Measurements from ENCODE around the gene FBXW7.

Gene FBXW7

DNA sequence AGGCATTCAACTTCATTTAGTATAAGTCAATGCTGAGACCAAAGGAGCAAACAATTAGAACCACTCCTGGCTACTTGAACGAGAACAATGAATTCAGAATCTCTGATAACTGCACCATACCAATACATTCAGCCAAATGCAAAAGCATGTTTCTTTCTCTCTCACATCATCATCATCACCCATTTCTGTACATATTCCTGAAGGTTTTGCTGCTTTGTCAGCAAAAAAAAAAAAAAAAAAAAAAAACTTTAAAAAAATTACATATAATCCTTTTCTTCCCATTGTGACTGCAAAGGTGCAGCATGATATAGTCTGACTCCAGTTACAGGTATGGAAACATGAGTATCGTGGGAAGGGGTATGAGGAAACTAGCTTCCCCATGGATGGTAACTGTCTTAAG lies 35.6 kb downstream of the FBXW7 start:
- H3K4me1 ChIP-seq, result peaks cover 0 to 42% (median 24%) of the 10 kb centered on the region in 10 experiments; a peak in 12 of 20 replicates
- no peak overlapping the region for H3K27ac ChIP-seq
- H4K20me1 ChIP-seq, result peaks cover 0 to 98% (median 46%) of the 10 kb centered on the region in 11 experiments; a peak in 18 of 22 replicates

DNA sequence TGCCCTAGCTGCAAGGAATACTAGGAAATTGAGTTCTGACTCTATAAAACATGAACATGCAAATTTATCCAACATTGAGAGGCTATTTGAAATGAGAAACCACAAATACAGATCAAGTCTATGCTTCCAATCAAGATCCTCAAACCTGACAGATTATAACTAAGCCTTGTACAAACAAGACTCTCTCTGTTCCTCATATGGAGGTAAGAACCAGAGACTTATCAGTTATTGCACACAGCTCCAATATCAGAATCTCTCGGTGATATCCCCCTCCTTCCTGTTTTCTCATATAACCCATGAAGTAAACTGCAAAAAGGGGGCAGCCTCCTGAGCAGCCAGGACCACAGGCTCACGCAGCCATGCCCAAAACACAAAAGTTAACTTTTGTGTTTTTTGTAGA lies 36.5 kb downstream of the FBXW7 start:
- no peak overlapping the region for H3K27ac ChIP-seq
- peaks cover 0 to 42% (median 24%) of the 10 kb centered on the region in 10 experiments; a peak in 12 of 20 replicates for H3K4me1 ChIP-seq
- peaks cover 0 to 14% (median 0%) of the 10 kb centered on the region in 11 experiments; a peak in 4 of 22 replicates for H3K9me3 ChIP-seq (replicated peaks in 1 of 11)
- H3K4me2 ChIP-seq, result peak overlapping the region in 4 of 11 experiments; percentile 3 to 14 (median 8); a peak in 4 of 22 replicates
- H3K27me3 ChIP-seq, result no peaks in the 10 kb centered on the region
- no peak for TF ChIP-seq Cebpa-rat (IDR thresholded peaks at IDR 0.05)
- H4K20me1 ChIP-seq, result peaks cover 0 to 98% (median 42%) of the 10 kb centered on the region in 11 experiments; a peak in 18 of 22 replicates
- H3K4me3 ChIP-seq, result no peak overlapping the region
- H3K9ac ChIP-seq, result no peak overlapping the region
- H3K36me3 ChIP-seq, result peaks cover 0 to 21% (median 15%) of the 10 kb centered on the region in 11 experiments; a peak in 14 of 22 replicates

More for the DNA sequence above, 35.6 kb downstream of the FBXW7 start:
- Histone ChIP-seq H3K9me3 (replicated peaks in 1 of 11) (peaks cover 0 to 14% (median 0%) of the 10 kb centered on the region in 11 experiments; a peak in 4 of 22 replicates), H3K9ac (no peak overlapping the region), H3K4me3 (no peak overlapping the region), H3K36me3 (peaks cover 0 to 16% (median 8%) of the 10 kb centered on the region in 11 experiments; a peak in 11 of 22 replicates), H3K4me2 (peak overlapping the region in 3 of 11 experiments; percentile 1 to 62 (median 38); a peak in 3 of 22 replicates), H3K27me3 (no peaks in the 10 kb centered on the region)
- no peak for TF ChIP-seq Cebpa-rat (IDR thresholded peaks at IDR 0.05)

DNA sequence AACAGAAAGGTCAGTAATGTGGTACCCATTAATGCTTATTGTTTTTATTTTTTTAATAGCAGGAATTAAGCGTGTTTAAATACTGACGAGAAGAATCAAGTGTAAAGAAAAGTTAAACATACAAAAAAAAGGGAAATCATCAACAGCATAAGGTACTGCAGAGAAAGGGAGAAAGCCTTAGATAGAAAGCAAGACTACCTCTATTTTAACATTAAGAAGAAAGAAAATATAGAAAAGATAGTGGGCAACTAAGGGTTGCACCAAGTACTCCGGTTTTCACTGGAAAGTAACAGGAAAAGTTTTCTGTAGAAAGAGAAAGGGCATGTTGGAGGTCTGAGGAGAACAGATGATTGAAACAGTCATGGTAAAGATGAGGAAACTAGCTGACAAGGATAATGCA lies 41.9 kb downstream of the FBXW7 start:
- Histone ChIP-seq H3K4me1 (peaks cover 0 to 24% (median 2%) of the 10 kb centered on the region in 10 experiments; a peak in 8 of 20 replicates), H3K9ac (no peak overlapping the region), H3K36me3 (peaks cover 0 to 43% (median 27%) of the 10 kb centered on the region in 11 experiments; a peak in 19 of 22 replicates), H4K20me1 (peaks cover 3 to 100% (median 49%) of the 10 kb centered on the region in 11 experiments; a peak in 15 of 22 replicates), H3K27ac (no peak overlapping the region), H3K4me3 (no peak overlapping the region), H3K9me3 (replicated peaks in 1 of 11) (peaks cover 0 to 14% (median 0%) of the 10 kb centered on the region in 11 experiments; a peak in 4 of 22 replicates), H3K27me3 (no peaks in the 10 kb centered on the region), H3K4me2 (no peak overlapping the region)
- TF ChIP-seq Cebpa-rat (IDR thresholded peaks at IDR 0.05), result no peak

DNA sequence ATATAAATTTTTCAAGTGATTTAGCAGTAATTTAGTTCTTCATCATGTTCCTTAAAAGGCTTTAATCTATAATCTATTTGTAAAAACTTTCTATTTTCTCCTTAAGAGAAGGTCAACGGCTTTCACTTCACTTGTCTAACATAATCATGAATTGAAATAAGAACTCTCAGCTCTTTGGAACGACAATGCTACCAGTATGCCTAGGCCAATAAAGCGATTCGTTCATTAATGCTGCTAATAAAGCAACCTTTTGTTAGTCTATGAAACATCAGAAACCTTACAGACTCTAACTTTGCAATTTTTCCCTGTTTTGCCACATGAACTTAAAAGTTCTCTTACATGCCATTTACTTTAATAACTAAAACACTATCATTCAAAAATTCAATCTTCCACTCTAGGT lies 47.6 kb downstream of the FBXW7 start:
- Histone ChIP-seq H3K4me3 (no peak overlapping the region), H3K4me2 (no peak overlapping the region), H3K4me1 (peaks cover 19 to 49% (median 21%) of the 10 kb centered on the region in 10 experiments), H3K27ac (no peak overlapping the region), H4K20me1 (peaks cover 3 to 72% (median 42%) of the 10 kb centered on the region in 11 experiments; a peak in 15 of 22 replicates), H3K9me3 (replicated peaks in 1 of 11) (peaks cover 0 to 11% (median 4%) of the 10 kb centered on the region in 11 experiments; a peak in 15 of 22 replicates), H3K9ac (no peak overlapping the region), H3K36me3 (peaks cover 0 to 18% (median 7%) of the 10 kb centered on the region in 11 experiments; a peak in 11 of 22 replicates), H3K27me3 (no peaks in the 10 kb centered on the region)
- no peak for TF ChIP-seq Cebpa-rat (IDR thresholded peaks at IDR 0.05)

DNA sequence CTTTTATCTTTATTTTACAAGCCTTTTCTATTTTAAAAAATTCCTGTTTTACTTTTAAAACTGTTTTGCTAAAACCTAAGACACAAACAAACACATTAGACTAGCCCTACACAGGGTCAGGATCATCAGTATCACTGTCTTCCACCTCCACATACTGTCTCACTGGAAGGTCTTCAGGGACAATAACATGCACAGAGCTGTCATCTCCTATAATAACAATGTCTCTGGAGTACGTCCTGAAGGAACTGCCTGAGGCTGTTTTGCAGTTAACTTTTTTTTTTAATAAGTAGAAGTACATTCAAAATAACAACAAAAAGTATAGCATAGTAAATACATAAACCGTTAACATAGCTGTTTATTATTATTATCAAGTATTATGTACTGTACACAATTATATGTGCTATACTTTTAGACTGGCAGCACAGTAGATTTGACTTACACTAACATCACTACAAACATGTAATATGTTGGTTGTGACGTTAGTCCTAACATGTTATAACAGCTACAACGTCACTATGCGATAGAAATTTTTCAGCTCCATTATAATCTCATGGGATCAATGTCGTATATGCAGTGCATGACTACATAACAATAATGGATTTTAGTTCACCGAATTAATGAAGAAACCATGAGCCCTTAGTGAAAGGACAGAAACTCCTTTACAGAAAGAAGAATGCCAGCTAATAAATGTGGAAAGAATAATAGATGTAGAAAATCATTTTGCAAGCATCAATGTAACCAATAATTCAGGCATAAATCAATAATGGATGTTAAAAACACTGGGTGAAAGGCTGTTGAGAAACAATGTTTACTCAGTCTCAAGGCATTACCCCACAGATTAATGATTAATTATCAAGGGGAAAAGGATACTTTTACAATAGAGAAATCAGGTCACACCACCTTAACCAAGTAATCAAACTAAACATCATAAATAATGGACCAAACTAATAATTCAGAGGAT lies 49.2 kb downstream of the FBXW7 start:
- Histone ChIP-seq H4K20me1 (peaks cover 3 to 56% (median 29%) of the 10 kb centered on the region in 11 experiments; a peak in 15 of 22 replicates), H3K4me2 (peak overlapping the region; percentile 60 to 88 (median 71)), H3K27ac (peak overlapping the region; percentile 36 to 76 (median 70); a peak in 20 of 22 replicates), H3K4me3 (no peak overlapping the region), H3K36me3 (peaks cover 6 to 24% (median 14%) of the 10 kb centered on the region in 11 experiments; a peak in 19 of 22 replicates), H3K27me3 (no peaks in the 10 kb centered on the region), H3K4me1 (peaks cover 19 to 49% (median 21%) of the 10 kb centered on the region in 10 experiments), H3K9ac (peak overlapping the region in 6 of 11 experiments; percentile 13 to 52 (median 49); a peak in 8 of 22 replicates), H3K9me3 (replicated peaks in 1 of 11) (peaks cover 7 to 25% (median 16%) of the 10 kb centered on the region in 11 experiments; a peak in 21 of 22 replicates)
- TF ChIP-seq Cebpa-rat (IDR thresholded peaks at IDR 0.05), result no peak

DNA sequence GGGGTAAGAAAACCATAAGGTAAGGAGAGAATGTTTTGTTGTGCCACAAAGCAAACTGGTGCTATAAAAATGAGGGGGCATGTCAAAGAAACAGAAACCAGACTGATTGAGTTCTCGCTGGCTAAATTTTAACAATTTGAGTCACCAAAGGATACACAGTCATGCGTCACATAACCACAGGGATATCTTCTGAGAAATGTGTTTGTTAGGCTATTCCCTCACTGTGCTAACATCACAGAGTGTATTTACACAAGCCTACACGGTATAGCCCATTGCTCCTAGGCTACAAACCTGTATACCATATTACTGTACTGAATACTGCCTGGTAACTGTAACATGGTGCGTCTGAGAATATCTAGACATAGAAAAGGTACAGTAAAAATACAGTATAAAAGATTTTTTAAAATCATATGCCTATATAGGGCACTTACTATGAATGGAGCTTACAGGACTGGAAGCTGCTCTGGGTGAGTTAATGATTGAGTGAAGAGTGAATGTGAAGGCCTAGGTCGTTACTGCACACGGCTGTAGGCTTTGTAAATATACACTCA lies 50.1 kb downstream of the FBXW7 start:
- peak overlapping the region; percentile 36 to 76 (median 70); a peak in 21 of 22 replicates for H3K27ac ChIP-seq
- H4K20me1 ChIP-seq, result peaks cover 0 to 47% (median 25%) of the 10 kb centered on the region in 11 experiments; a peak in 14 of 22 replicates
- H3K27me3 ChIP-seq, result no peaks in the 10 kb centered on the region
- H3K4me3 ChIP-seq, result peak overlapping the region in 1 of 10 experiments; percentile 18; a peak in 1 of 20 replicates
- H3K4me2 ChIP-seq, result peak overlapping the region; percentile 60 to 88 (median 71)
- peaks cover 16 to 34% (median 26%) of the 10 kb centered on the region in 11 experiments; a peak in 21 of 22 replicates for H3K9me3 ChIP-seq (replicated peaks in 1 of 11)
- no peak for TF ChIP-seq Cebpa-rat (IDR thresholded peaks at IDR 0.05)
- H3K36me3 ChIP-seq, result peaks cover 16 to 33% (median 22%) of the 10 kb centered on the region in 11 experiments; a peak in 21 of 22 replicates
- H3K9ac ChIP-seq, result peak overlapping the region in 9 of 11 experiments; percentile 13 to 52 (median 37); a peak in 9 of 22 replicates
- peaks cover 19 to 48% (median 24%) of the 10 kb centered on the region in 10 experiments for H3K4me1 ChIP-seq

DNA sequence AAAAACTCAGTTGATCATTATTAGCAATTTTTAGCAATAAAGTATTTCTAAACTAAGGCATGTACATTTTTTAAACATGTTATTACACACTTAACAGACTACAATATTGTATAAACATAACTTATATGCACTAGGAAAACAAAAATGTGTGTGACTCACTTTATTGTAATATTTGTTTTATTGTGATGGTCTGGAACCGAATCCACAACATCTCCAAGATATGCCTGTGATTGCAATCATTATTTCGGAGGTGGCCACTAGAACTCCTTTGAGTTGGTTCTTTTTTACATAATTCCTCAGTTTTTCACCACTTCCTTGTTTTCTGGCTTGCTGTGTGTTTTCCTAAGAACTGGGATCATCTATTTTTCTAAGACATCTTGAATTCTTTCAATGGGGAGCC lies 53.7 kb downstream of the FBXW7 start:
- H3K36me3 ChIP-seq, result peaks cover 17 to 46% (median 24%) of the 10 kb centered on the region in 11 experiments; a peak in 21 of 22 replicates
- H4K20me1 ChIP-seq, result peaks cover 0 to 37% (median 10%) of the 10 kb centered on the region in 11 experiments; a peak in 10 of 22 replicates
- no peak for TF ChIP-seq Cebpa-rat (IDR thresholded peaks at IDR 0.05)
- H3K4me2 ChIP-seq, result no peak overlapping the region
- no peak overlapping the region for H3K27ac ChIP-seq
- no peak overlapping the region for H3K4me3 ChIP-seq
- no peaks in the 10 kb centered on the region for H3K27me3 ChIP-seq
- H3K4me1 ChIP-seq, result peaks cover 22 to 42% (median 34%) of the 10 kb centered on the region in 10 experiments
- peaks cover 18 to 46% (median 34%) of the 10 kb centered on the region in 11 experiments; a peak in 21 of 22 replicates for H3K9me3 ChIP-seq (replicated peaks in 1 of 11)
- H3K9ac ChIP-seq, result no peak overlapping the region

DNA sequence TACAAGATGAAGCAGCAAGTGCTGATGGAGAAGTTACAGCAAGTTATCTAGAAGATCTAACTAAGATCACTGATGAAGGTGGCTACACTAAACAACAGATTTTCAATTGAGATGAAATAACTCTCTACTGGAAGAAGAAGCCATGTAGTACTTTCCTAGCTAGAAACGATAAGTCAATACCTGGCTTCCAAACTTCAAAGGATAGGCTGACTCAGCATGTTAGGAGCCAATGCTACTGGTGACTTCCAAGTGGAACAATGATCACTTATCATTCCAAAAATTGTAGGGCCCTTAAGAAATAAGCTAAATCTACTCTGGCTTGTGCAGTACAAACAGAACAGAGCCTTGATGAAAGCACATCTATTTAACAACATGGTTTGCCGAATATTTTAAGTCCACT lies 55.0 kb downstream of the FBXW7 start:
- Histone ChIP-seq H3K27ac (peak overlapping the region in 1 of 11 experiments; percentile 15; a peak in 1 of 22 replicates), H3K4me2 (peak overlapping the region in 8 of 11 experiments; percentile 1 to 44 (median 22); a peak in 9 of 22 replicates), H3K9me3 (replicated peaks in 1 of 11) (peaks cover 18 to 46% (median 34%) of the 10 kb centered on the region in 11 experiments; a peak in 21 of 22 replicates), H3K4me3 (no peak overlapping the region), H3K9ac (no peak overlapping the region), H3K4me1 (peaks cover 10 to 29% (median 24%) of the 10 kb centered on the region in 10 experiments), H3K36me3 (peaks cover 17 to 46% (median 24%) of the 10 kb centered on the region in 11 experiments; a peak in 21 of 22 replicates), H4K20me1 (peaks cover 0 to 38% (median 2%) of the 10 kb centered on the region in 11 experiments; a peak in 9 of 22 replicates), H3K27me3 (no peaks in the 10 kb centered on the region)
- TF ChIP-seq Cebpa-rat (IDR thresholded peaks at IDR 0.05), result no peak
